LNCAP (cell line): ENCODE results near the gene FOXA2.

Source experiments
- CTCF ChIP-seq: fragments of 450-650 bp; IDR thresholded peaks from 2 replicates; pipeline ENCODE4 v1.5.1; 2017; ENCODE audit warnings: mild to moderate bottlenecking

Gene FOXA2

GRCh38 chr20:22582964-22583772 lies 1.2 kb downstream of the FOXA2 start:
- TF ChIP-seq CTCF = no peak

GRCh38 chr20:22582386-22582963 lies 1.9 kb downstream of the FOXA2 start:
- TF ChIP-seq CTCF = no peak

- TF ChIP-seq CTCF = no peak
These were observed 2.7 kb downstream of the FOXA2 start for GRCh38 chr20:22581437-22582385.

- TF ChIP-seq CTCF = no peak
These were observed 4.4 kb downstream of the FOXA2 start for GRCh38 chr20:22579711-22580697.

GRCh38 chr20:22579119-22579427 lies 5.3 kb downstream of the FOXA2 start:
- no peak for TF ChIP-seq CTCF

GRCh38 chr20:22578221-22579118 lies 5.9 kb downstream of the FOXA2 start:
- no peak for TF ChIP-seq CTCF
